DMS53 (cell line): ENCODE data around the gene HPX.

Experiments used
- DNase-seq: peaks from one replicate; lab custom pipeline; 2025; lab: John Stamatoyannopoulos, UW

The HPX gene

GRCh38 chr11:6389905-6390717, 50.7 kb downstream of the HPX start, which contains the start of gene SMPD1:
Gene SMPD1 (plus strand): TSS chr11:6390474. CDS start chr11:6390599, 125 bp downstream.
- peak; percentile 97 for DNase-seq

- no peak for DNase-seq
Observed at GRCh38 chr11:6388748-6389147, 52.0 kb downstream of the HPX start.

- peak; percentile 75 for DNase-seq
Observed at GRCh38 chr11:6387811-6388599, 52.8 kb downstream of the HPX start.

GRCh38 chr11:6385046-6385777, 55.6 kb downstream of the HPX start:
- no peak for DNase-seq
